HG03108 (cell line): ENCODE data around the gene PRKCE.

Experiments used
- ATAC-seq: cut with Tn5 transposase; IDR thresholded peaks from one replicate; pipeline ENCODE4 v1.9.1; 2021; ENCODE audit warnings: moderate library complexity; ENCODE audit not compliant: unreplicated experiment

Gene PRKCE

DNA sequence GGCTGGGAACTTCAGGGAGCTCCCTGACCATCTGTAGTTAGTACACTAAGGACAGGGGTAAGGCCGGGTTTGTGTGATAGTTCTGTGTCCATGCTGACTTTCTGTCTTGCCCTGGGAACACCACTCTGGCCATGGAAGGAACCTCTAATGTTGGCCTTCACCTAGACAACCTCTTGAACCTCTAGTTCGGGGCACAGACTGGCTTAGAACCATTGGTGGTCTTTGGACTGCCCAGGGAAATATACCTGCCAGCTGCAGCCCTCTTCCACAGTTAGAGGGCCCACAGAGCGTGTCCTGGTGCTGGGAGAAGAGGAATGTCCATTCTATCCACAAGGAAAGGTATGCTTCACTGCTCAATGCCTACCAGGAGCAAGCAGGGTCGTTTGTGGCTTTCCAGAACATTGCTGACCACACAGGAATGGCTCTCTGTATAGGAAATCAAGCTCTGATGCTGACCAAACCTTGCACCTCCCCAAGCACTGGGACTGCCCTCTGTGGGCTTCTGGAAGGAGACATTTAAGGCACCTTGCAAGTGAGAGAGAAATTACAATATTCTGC, 326.9 kb downstream of the PRKCE start:
- ATAC-seq, result no peak

DNA sequence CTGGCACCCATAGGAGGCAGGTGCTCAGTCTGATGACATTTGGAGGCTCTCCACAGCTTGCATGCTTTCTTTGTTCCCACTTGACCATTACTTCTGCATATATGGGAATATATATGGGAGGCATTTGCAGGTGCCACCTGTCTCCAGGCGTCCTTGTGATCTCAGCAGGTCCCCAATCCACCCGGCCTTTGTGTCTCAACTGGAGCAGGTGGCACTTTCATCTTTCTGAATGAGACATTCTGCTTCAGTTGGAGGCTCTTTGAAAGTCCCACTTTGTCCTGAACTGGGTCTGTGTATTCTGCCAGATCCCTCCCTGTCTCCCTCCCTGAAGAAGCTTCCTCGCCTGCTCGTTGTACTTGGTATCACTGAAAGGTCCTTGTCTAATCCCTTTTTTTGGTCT, 327.6 kb downstream of the PRKCE start:
- ATAC-seq, result no peak

DNA sequence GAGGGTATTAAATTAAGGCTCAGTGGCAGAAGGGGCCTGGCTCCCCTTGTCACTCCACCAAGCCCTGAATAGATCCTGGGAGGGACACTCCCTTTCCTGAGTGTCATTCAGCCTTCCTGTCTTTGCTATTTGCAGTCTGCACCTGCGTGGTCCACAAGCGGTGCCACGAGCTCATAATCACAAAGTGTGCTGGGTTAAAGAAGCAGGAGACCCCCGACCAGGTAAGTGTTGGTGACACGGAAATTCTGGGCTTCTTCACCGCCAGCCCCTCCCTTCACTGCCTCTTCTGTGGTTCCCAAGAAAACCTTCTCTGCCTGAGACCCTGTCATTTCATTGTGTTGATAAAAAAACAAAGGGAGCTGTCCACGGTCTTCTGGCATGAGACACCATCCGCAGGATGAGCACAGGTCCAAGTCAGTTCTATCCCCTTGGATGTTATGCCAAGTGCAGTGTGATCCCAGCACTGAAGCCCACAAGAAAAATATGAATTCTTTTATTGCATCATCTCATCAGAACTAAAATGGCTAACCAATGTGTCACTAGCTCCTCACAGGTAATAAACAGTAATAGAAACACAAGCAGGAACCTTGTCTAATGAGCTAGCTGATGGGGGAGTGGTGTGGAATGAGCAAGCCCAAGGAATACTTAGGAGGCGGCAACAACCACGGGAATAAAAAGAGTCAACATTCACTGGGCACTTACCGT, 328.8 kb downstream of the PRKCE start:
- no peak for ATAC-seq

DNA sequence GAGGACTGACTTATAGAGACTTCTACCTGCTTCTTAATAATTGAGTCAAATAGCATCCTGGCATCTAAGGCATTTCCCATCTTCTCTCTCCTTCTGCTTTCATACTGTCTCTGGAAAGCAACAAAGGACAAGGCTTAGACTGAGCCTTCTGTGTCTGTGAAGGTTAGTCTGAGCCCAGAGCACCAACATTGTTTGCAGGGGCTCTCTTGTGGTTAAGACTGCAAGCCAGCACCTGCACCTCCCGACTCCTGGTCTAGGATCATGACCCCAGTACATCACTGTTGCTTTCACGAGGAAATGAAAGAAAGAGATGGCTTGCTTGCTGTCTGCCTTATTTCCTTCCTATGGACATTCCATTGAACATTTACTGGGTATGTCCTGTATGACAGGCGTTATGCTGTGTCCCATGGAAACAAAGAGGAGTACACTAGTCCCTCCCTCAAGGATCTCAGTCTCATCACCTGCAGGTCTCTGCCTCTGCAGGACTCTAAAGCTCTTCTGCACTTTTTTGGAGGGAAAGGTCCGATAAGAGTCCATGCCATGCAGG, 330.0 kb downstream of the PRKCE start:
- ATAC-seq, result no peak

DNA sequence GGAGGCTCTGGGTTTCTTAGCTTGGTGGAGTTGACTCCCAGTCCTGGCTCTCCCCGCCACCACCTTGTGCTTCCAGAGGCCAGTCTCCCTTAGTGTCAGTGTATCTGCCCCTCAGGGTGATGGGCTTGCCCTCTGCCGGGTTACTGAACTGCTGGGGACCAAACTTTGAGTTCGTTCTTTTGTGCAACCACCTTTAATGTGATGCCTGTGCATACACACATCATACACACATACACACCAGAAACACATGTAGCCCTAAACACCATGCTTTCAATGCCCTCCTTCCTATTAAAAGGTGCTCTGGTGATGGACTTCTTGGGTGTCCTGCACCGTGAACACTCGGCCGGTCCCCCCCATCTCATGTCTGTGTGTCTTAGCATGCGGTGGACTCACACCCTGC, 330.6 kb downstream of the PRKCE start:
- ATAC-seq, result no peak

DNA sequence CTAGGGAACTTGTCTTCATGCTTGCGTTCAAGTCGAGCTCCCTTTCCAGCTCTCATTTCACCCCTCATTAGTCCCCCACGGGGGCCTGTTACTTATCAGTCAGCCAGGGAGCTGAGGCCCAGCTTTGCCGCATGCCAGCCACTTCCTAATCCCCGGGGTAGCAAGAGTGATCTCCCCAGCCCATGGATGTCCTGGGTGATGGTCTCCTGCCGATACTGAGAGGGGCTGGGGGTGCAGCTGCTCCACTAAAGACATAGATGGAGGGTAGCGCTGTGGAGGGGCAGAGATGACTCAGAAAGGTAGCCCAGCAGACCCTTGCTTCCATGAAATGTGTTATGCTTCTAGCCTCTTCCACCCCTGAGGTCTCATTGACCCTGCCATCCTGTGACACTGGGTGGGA, 331.7 kb downstream of the PRKCE start:
- no peak for ATAC-seq

DNA sequence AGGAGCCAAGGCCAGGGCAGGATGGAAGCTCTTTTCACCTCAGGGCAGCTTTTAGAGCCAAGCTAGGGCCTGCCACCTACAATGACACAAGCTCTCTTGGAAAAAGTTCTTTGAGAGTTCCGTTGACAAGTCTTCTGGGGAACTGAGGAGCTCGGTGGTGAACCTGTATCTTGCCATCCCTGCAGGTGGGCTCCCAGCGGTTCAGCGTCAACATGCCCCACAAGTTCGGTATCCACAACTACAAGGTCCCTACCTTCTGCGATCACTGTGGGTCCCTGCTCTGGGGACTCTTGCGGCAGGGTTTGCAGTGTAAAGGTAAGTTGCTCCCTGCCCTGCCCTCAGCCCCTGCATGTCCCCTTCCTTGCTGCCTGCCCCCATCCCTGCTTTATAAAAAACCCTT, 332.9 kb downstream of the PRKCE start:
- ATAC-seq, result no peak

DNA sequence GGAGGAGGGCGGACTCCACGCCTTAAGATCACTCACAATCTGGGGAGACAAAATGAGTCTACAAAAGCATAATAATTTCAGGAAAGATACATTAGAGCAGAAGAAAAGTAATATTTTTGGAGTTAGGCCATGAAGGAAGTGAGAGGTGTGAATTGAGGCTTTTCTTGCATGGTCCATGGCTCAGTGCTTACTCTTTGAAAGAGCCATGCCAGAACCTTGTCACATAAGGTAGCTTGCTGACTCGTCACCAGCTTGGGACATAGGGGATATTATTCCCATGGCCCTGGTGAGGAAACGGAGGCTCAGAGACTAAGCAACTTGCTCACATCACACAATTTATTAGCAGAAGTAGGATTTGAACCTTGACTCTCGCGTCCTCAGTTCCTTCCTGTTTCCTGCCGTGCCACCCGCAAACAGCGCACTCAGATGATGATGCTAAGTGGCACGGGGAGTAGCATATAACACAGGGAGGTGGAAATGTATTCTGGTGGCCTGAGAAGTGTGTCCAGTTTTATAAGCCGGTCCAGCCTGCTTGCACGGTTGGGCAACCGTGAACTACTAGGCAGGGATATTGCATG, 333.5 kb downstream of the PRKCE start:
- no peak for ATAC-seq

DNA sequence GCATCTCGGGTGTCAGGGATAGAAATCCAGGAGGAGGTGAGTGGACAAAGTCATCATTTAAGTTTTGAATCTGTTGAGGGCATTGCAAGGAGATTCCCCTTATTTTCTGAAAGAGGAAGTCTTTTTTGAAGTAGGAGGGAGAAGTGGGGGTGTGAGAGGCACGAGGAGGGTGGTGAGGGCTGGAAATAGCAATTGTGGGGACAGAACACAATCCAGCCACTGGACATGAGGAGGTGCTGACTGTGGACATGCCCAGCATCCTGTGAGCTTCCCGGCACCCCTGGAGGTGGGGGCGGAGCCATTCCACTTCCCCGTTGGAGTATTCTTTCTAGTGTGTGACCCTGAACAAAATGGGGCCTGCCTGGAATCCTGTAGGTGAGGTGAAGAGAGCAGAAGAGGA, 335.0 kb downstream of the PRKCE start:
- ATAC-seq, result no peak

DNA sequence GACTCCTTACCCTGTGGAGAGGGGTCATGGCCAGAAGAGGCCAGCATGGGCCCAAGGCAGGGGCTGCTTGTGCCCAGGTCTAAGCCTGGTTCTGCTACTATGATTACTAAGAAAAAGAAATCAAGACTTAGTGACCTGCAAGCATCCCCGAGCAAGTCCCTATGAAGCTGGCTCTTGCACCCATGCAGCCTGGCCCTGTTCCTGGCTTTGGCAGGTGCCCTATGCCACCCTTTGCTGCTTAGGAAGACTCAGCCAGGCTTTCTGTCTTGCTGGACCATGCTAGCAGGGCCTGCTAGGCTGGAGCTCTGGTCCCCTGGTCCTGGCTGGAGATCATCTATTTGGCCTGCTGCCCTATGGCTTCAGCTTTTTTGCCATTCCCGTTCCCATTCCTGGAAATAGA, 336.4 kb downstream of the PRKCE start:
- no peak for ATAC-seq

DNA sequence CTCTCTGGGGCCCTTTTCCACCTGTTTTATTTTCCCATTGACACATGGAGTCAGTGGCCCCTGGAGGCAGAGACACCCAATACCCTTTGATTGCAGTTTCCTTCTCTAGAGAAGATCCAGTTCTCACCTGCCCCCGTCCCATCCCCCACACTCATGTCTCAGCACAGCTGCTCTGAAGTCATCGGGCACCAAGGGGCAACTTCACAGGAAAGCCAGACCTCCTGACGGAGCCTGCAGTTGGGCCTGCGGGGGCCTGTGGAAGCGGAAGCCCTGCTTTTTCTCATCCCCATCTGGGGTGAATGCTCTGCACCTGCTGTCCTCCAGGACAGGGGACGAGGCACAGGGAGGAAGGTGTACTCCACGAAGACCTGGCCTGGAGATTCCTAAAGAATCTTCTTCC, 337.4 kb downstream of the PRKCE start:
- ATAC-seq, result no peak

DNA sequence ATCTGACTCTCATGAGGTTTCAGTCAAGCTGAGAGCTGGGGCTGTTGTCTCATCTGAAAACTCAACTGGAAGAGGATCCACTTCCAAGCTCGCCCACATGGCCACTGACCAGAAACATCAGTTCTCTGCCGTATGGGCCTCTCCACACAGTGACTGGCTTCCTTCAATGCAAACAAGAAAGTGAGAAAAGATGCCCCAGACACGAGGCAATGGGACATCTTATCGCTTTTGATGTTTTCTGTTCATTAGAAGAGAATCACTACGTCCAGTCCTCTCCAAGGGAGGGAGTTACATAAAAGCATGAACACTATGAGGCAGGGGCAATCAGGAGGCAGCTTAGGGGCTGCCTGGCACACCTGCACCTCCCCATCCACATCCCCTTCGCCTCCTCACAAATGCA, 338.7 kb downstream of the PRKCE start:
- no peak for ATAC-seq

DNA sequence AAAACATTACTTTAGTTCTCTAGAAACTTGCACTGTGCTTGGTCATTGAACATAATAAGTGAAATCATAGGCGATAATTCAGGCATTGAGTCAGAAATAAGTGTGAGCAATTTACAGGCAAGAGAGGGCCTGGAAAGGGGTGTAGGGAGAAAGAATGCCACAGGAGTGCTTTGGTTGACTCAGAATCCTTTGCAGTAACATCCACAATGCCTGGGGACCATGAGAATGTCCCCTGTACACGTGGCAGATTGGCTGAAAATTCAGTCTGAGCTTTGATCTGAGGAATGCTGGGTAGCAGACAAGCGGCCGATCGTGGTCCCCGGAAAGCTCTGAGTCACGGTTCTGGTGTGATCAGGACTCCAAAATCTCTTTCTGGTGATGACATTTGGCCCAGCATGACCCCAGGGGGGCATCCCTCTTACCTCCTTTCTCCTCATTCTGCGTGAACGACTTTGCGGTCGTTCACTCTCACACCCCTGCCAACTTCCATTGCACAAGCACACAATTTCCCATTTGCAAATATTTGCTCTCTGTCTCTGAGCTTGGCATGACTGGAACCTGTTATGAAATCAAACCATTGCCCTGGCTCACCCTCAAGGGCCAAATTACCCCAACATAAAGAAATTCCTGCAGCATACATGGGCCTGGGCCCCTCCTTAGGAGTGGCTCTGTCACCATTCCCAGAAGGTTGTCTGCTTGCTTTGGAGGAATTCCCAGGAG, 340.7 kb downstream of the PRKCE start:
- no peak for ATAC-seq

DNA sequence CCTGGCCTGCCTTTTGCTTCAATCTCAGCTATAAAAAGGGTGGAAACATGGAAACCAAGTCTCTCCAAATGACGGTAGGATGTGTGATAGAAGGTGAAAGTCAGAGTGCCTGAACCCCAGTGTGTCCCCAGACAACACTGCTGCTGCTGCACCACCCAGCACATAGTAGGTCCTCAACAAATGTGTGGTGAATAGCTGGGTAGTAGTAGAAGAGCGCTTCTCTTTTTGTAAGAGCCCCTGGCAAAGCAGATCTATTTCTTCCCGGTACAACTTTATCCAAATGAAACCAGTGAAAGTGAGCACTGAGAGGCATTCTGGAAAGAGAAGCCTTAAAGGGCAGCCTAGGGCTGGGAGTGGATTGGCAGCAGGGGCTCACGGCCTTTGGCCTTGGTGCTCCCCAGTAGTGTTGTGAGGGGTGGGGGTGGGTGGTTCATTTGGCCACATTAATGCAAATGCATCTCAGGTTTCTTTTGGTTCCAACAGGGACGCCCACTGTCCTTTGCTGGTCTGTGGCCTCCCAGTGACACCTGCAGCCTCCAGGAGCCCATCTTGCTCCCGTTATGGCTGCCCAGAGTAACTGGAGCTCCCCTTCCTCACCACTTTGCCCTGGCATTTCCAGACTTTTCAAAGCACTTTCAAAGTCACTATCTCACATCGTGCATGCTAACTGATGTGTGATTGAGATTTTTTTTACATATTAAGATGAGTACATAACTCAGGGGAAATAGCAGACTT, 341.4 kb downstream of the PRKCE start:
- ATAC-seq, result no peak

DNA sequence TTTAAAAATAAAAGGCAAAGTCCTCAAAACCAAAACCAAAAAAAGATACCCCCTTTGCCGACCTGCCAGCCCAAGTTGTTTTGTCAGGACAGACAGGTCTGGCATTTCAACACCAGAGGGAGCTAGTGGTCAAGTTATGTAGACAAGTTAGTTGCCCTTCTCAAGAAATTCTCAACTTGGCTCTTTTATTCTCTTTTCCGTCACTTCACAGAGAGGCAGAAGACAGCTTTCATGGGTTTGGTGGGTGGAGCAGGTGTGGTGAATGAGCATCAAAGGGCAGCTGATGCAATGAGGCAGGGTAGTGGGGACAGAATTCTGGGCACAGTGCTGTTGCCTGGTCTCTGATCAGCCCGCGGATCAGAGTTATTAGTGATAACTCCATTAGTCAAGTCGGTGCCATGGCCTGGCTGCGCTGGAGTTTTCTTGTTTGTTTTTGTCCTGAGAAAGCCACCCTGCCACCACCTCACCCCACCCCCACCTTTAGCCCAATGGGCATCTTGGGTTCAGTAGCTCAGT, 342.1 kb downstream of the PRKCE start:
- ATAC-seq, result no peak

DNA sequence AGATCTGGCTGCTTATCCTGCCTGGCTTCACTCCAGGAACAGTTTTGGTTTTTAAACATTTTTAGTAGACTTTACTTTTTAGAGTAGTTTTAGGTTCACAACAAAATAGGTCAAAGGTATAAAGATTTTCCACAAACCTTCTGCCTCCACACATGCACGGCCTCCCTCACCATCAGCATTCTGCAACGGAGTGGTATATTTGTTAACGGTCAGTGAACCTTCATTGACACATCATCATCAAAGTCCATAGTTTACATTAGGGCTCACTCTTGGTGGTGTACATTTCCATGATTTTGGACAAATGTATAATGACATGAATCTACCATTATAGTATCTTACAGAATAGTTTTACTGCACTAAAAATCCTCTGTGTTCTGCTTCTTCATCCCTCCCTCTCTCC, 342.6 kb downstream of the PRKCE start:
- no peak for ATAC-seq

DNA sequence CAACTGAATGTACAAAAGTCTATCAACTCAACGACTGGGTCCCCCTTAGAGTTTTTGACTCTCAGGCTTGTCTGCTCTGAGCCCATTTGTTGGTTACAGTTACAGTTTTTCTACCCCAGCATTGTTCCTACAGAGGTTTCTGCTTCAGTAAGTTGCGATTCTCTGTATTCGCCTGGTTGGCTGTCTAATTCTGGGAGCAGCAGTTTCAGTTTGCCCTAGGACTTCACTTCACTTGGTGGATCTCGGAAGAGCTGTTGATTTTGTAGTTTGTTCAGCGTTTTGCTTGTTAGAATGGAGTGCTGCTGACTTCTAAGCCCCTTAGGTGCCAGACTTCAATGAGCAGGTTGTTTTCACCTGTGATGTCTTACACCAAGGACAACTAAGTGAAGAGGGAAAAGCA, 349.2 kb downstream of the PRKCE start:
- no peak for ATAC-seq

DNA sequence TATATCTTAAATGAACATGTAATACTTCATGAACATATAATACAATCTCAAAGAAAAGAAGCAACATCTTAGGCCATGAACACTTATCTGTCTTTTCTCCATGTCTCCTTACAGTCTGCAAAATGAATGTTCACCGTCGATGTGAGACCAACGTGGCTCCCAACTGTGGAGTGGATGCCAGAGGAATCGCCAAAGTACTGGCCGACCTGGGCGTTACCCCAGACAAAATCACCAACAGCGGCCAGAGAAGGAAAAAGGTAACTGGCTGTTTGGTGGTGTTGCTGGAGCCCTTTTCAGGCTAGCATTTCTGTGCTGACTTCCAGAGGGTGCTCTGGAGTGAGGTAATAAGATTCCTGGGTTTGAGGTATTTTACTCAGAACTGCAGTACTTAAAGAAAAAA, 349.8 kb downstream of the PRKCE start:
- no peak for ATAC-seq

DNA sequence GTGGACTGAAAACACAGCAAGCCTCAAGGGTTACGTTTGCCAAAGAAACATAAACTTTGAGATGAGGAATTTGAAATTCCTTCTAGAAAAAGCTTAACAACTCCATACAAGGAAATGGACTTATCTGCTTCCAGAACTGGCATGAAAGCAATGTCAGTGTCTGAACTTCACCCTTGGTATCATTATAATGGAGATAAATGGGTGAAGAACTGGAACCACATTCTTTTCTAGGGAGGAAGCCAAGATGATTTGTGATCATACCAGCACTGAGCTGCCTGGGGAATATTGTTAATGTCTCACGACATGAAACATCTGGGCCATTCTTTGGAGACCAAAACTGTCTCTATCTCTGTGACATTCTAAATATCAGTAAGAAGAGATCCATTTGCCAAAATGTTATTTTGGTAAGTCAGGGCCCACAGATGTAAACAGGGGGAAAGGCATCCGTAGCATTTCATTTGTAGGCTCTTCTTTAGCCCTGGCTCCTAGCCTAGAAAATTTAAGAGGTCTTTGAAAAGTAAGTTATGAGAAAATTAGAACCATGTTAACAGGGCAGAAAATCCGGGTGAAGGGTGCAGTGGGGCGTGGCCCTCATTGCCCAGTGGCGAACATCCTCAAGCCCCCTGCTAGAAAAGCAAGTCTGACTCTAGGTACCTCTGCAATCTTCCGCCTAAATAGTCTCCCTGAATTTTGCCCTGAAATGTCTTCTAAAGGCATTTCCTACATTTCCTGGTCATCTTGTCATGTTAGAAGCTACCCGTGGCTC, 350.4 kb downstream of the PRKCE start:
- ATAC-seq, result no peak

DNA sequence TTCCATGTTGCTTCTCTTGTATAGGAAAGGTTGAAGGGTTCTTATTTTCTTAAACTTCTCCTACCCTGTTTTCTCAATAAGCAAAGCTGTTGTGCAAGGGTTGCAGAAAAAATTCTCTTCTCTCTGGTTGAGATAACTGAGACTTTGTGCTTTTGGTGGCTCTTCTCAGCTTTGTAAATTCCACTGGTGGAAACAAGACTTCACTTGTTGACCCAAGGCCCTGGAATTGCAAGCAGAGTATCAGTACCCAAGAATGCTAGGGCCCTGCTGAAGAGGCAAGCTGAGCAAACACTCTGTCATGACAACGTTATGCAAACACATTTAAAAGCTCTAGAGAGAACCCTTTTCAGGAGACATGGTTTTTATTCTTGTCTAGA, 351.0 kb downstream of the PRKCE start:
- no peak for ATAC-seq
